ENCODE results near the gene MTM1.

DNA sequence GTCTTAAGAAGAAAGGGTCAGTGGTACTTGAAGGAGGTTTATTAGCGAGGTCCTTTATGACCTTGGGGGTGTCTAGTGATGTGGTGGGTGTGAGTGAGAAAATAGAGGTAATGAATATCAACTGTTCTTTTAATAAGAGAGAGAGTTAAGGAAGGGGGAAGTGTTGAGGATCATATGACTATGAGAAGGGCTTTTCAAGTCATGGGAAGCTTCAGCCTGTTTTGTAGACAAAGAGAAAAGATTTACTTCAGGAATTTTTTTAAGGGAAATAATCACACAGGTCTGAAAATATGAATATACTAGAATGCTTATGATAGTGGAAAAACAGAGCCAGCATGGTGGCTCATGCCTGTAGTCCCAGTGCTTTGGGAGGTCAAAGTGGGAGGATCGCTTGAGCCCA is 83.5 kb downstream of the MTM1 start:
- TF ChIP-seq, protein P1, sequence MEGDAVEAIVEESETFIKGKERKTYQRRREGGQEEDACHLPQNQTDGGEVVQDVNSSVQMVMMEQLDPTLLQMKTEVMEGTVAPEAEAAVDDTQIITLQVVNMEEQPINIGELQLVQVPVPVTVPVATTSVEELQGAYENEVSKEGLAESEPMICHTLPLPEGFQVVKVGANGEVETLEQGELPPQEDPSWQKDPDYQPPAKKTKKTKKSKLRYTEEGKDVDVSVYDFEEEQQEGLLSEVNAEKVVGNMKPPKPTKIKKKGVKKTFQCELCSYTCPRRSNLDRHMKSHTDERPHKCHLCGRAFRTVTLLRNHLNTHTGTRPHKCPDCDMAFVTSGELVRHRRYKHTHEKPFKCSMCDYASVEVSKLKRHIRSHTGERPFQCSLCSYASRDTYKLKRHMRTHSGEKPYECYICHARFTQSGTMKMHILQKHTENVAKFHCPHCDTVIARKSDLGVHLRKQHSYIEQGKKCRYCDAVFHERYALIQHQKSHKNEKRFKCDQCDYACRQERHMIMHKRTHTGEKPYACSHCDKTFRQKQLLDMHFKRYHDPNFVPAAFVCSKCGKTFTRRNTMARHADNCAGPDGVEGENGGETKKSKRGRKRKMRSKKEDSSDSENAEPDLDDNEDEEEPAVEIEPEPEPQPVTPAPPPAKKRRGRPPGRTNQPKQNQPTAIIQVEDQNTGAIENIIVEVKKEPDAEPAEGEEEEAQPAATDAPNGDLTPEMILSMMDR (IDR thresholded peaks at IDR 0.05), result no peak
- TF ChIP-seq EZH2 (IDR thresholded peaks at IDR 0.05), result no peak
- TF ChIP-seq EZH2phosphoT487 (IDR thresholded peaks at IDR 0.05), result no peak
